Measurements from ENCODE around the gene DBNL. TPM values are rescaled to one million over a fixed set of nuclear protein-coding genes. Genes with fewer than 3 reads are reported as not detected.

Gene DBNL
- polyA plus RNA-seq, 2 of the 4 experiments (the other 2 are of a cell fraction), result 41.8 to 95.0 TPM

DNA sequence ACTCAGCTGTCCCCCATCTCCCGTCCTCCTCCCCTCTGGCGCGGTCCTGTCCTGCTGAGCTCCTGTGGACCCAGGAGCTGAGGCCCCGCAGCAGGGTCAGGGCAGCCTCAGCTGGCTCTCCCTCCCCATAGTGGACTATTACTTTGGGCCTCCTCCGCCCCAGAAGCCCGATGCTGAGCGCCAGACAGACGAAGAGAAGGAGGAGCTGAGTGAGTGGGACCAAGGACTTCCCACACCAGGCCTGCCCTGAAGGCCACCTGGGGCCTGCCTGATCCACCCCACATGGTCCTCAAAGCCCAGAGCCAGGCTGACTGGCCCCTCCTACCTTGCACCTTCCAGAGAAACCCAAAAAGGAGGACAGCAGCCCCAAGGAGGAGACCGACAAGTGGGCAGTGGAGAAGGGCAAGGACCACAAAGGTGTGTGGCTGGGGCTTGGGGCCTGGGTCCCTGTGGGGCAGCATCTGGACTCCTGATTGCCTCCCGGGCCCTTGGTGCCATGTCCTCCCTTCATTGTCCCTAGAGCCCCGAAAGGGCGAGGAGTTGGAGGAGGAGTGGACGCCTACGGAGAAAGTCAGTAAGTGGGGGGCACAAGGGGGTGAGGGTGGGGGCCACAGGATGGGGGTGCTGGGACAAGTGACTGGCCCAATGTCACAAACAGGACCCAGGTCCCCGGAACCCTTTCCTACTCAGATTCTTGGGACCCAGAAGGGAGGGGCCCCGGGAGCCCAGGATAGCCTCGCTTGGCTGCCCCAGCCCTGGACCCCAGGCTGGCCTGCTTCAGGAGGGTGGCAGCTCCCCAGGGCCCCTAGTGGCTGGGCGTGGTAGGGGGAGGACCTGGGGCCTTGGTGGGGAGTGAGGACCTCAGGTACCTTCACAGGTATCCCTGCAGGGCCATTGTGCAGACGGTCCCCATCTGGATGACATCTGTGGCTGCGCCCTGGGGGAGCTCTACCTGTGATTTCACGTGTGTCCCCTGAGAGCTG, 64.6 kb downstream of the DBNL start:
- Histone ChIP-seq H3K9me3 (no peaks in the 10 kb centered on the region), H3K4me3 (no peak overlapping the region), H3K27ac (no peak overlapping the region), H3K4me2 (no peak overlapping the region), H3K4me1 (peaks cover 13% of the 10 kb centered on the region; the same call in 1 of the 3 replicates)
- CTCF ChIA-PET, result no interaction called here
- FAIRE-seq, result no peak
- peak in 1 of 2 experiments; percentile 8; a peak in 1 of 6 replicates for ATAC-seq
- POLR2A ChIA-PET, result no interaction called here
- no peak for DNase-seq (ENCODE audit: low read depth in 1 of 2, low spot score in 1 of 2)
- TF ChIP-seq MAZ (IDR thresholded peaks at IDR 0.05; ENCODE audit: borderline replicate concordance, low read depth, low read length), result no peak
- TF ChIP-seq FOSL2 (IDR thresholded peaks at IDR 0.05), result no peak
- TF ChIP-seq FOSL2 (CRISPR knock-in tag; IDR thresholded peaks at IDR 0.05), result no peak
- no peak for TF ChIP-seq TFCP2L1 (CRISPR knock-in tag; IDR thresholded peaks at IDR 0.05)
- no peak for TF ChIP-seq CHD4 (IDR thresholded peaks at IDR 0.05; ENCODE audit: borderline replicate concordance)
- TF ChIP-seq POLR2A (IDR thresholded peaks at IDR 0.05; ENCODE audit: low read length), result no peak
- TF ChIP-seq, protein P1, sequence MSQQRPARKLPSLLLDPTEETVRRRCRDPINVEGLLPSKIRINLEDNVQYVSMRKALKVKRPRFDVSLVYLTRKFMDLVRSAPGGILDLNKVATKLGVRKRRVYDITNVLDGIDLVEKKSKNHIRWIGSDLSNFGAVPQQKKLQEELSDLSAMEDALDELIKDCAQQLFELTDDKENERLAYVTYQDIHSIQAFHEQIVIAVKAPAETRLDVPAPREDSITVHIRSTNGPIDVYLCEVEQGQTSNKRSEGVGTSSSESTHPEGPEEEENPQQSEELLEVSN (IDR thresholded peaks at IDR 0.05; ENCODE audit: borderline replicate concordance, low read depth), result no peak
- TF ChIP-seq FOSB (CRISPR knock-in tag; IDR thresholded peaks at IDR 0.05), result no peak
- TF ChIP-seq SREBF2 (IDR thresholded peaks at IDR 0.05), result no peak
- TF ChIP-seq, protein P2, sequence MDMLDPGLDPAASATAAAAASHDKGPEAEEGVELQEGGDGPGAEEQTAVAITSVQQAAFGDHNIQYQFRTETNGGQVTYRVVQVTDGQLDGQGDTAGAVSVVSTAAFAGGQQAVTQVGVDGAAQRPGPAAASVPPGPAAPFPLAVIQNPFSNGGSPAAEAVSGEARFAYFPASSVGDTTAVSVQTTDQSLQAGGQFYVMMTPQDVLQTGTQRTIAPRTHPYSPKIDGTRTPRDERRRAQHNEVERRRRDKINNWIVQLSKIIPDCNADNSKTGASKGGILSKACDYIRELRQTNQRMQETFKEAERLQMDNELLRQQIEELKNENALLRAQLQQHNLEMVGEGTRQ (IDR thresholded peaks at IDR 0.05), result no peak
- no peak for TF ChIP-seq HOXB13 (CRISPR knock-in tag; IDR thresholded peaks at IDR 0.05; ENCODE audit: low read depth)
- no peak for TF ChIP-seq SMC3 (IDR thresholded peaks at IDR 0.05)
- TF ChIP-seq NR3C1 (IDR thresholded peaks at IDR 0.05), result no peak
- TF ChIP-seq BHLHE40 (IDR thresholded peaks at IDR 0.05; ENCODE audit: low read depth, low read length), result no peak
- TF ChIP-seq HOXA7 (CRISPR knock-in tag; IDR thresholded peaks at IDR 0.05), result no peak
- no peak for TF ChIP-seq TP53 (CRISPR knock-in tag; IDR thresholded peaks at IDR 0.05)
- TF ChIP-seq, protein P3, sequence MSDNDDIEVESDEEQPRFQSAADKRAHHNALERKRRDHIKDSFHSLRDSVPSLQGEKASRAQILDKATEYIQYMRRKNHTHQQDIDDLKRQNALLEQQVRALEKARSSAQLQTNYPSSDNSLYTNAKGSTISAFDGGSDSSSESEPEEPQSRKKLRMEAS (IDR thresholded peaks at IDR 0.05), result no peak
- no peak for TF ChIP-seq ZSCAN20 (CRISPR knock-in tag; IDR thresholded peaks at IDR 0.05)
- TF ChIP-seq RFX5 (IDR thresholded peaks at IDR 0.05), result no peak
- no peak for TF ChIP-seq NFE2L2 (conservative IDR thresholded peaks at IDR 0.05; ENCODE audit: low read length)
- 76% methylated on average over 12 of the region's 21 CpGs for WGBS (ENCODE audit: missing lambda C conversion rate)

DNA sequence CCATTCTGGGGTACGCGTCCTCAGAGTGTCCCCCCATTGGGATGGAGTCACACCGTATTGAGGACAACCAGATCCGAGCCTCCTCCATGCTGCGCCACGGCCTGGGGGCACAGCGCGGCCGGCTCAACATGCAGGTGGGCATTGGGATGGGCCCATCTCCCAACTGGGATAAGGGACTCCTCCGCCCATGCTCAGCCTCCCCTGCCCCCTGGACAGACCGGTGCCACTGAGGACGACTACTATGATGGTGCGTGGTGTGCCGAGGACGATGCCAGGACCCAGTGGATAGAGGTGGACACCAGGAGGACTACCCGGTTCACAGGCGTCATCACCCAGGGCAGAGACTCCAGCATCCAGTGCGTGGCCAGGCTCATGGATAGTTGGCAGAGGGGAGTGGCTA, 65.5 kb downstream of the DBNL start:
- TF ChIP-seq TP53 (CRISPR knock-in tag; IDR thresholded peaks at IDR 0.05) (no peak), RAD21 (conservative IDR thresholded peaks at IDR 0.05 in 1 of 2, IDR thresholded peaks at IDR 0.05 in 1 of 2) (no peak), RFX5 (IDR thresholded peaks at IDR 0.05) (no peak), KDM5A (IDR thresholded peaks at IDR 0.05) (no peak), KDM1A (IDR thresholded peaks at IDR 0.05; ENCODE audit: low read depth) (no peak)
- TF ChIP-seq, protein P4, sequence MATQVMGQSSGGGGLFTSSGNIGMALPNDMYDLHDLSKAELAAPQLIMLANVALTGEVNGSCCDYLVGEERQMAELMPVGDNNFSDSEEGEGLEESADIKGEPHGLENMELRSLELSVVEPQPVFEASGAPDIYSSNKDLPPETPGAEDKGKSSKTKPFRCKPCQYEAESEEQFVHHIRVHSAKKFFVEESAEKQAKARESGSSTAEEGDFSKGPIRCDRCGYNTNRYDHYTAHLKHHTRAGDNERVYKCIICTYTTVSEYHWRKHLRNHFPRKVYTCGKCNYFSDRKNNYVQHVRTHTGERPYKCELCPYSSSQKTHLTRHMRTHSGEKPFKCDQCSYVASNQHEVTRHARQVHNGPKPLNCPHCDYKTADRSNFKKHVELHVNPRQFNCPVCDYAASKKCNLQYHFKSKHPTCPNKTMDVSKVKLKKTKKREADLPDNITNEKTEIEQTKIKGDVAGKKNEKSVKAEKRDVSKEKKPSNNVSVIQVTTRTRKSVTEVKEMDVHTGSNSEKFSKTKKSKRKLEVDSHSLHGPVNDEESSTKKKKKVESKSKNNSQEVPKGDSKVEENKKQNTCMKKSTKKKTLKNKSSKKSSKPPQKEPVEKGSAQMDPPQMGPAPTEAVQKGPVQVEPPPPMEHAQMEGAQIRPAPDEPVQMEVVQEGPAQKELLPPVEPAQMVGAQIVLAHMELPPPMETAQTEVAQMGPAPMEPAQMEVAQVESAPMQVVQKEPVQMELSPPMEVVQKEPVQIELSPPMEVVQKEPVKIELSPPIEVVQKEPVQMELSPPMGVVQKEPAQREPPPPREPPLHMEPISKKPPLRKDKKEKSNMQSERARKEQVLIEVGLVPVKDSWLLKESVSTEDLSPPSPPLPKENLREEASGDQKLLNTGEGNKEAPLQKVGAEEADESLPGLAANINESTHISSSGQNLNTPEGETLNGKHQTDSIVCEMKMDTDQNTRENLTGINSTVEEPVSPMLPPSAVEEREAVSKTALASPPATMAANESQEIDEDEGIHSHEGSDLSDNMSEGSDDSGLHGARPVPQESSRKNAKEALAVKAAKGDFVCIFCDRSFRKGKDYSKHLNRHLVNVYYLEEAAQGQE (IDR thresholded peaks at IDR 0.05), result no peak
- ChIA-PET CTCF (interaction anchor here (0.9 kb wide), 1 partner anchor 25 kb away, joined by 3 read pairs; no protein-coding TSS in a partner anchor), POLR2A (no interaction called here)
- Histone ChIP-seq H3K4me3 (no peak overlapping the region), H3K27ac (no peak overlapping the region), H3K4me2 (no peak overlapping the region), H3K9me3 (no peaks in the 10 kb centered on the region), H3K4me1 (peaks cover 9% of the 10 kb centered on the region; the same call in 1 of the 3 replicates)
- DNase-seq (ENCODE audit: low read depth in 1 of 2, low spot score in 1 of 2), result no peak
- FAIRE-seq, result no peak
- ATAC-seq, result no peak
- 82% methylated on average over 10 of the region's 18 CpGs for WGBS (ENCODE audit: missing lambda C conversion rate)

Measured in A549 (cell line).